ENCODE data around the gene MZB1. TPM values are rescaled to one million over a fixed set of nuclear protein-coding genes. Genes with fewer than 3 reads are reported as not detected.

Gene MZB1
- total RNA-seq, 1 donor from 2014 or later = 0.38 TPM

DNA sequence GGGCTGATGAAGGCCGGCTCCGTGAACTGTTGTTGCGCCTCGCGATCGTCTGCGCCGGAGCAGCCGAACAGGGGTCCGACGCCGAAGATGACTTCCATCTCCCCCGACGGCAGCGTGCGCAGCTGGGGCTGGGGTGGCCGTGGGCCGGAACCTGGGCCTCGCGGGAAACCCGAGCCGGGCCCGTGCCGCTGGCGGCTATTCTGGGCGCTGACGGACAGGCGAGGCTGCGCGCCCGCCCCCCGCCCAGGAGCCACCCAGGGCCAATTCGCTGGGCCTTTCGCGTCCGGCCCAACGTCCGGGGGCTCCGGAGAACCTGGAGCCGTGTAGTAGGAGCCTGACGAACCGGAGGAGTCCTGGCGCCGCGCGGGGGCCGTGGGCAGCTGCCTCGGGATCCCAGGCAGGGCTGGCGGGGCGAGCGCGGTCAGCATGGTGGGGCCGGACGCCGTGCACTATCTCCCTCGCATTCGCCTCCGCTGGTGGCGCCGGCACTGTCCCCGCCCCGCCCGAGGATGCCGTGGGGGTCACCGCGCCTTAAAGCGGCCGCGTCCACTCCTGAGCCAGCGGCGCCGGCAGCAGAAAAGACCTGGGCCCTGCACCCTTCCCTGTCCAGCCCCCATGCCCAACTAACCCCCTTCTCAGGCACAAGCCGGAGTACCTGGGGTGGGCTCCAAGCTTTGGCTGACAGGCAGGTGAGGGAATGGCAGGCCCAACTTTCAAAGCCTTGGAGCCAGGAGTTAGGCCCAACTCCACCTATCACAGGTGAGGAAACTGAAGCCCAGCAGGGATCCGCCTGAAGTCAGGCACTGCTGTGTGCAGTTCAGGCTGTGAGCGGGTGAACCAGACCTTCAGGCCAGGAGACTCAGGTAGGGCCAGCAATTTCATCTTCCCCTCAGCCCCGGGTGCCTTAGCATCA, 5.2 kb upstream of the MZB1 start, which contains the start of gene PROB1:
Gene PROB1 (minus strand): TSS at position 451 of the 913 bp plus-strand sequence. CDS start 23 bp downstream, at position 428.
- H3K4me1 Mint-ChIP-seq (ENCODE audit: unreplicated experiment) = peaks cover 35% of the 10 kb centered on the region
- peaks cover 15% of the 10 kb centered on the region for H3K27me3 Mint-ChIP-seq (ENCODE audit: unreplicated experiment)
- H3K4me3 Mint-ChIP-seq (ENCODE audit: unreplicated experiment) = peak within 1 kb of the TSS; percentile 87
- peak; percentile 39 for DNase-seq (ENCODE audit: low spot score)
- TF ChIP-seq, protein P1, sequence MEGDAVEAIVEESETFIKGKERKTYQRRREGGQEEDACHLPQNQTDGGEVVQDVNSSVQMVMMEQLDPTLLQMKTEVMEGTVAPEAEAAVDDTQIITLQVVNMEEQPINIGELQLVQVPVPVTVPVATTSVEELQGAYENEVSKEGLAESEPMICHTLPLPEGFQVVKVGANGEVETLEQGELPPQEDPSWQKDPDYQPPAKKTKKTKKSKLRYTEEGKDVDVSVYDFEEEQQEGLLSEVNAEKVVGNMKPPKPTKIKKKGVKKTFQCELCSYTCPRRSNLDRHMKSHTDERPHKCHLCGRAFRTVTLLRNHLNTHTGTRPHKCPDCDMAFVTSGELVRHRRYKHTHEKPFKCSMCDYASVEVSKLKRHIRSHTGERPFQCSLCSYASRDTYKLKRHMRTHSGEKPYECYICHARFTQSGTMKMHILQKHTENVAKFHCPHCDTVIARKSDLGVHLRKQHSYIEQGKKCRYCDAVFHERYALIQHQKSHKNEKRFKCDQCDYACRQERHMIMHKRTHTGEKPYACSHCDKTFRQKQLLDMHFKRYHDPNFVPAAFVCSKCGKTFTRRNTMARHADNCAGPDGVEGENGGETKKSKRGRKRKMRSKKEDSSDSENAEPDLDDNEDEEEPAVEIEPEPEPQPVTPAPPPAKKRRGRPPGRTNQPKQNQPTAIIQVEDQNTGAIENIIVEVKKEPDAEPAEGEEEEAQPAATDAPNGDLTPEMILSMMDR (IDR thresholded peaks at IDR 0.05; ENCODE audit: unreplicated experiment) = no peak
- no peaks in the 10 kb centered on the region for H3K9me3 Mint-ChIP-seq (ENCODE audit: unreplicated experiment)
- H3K27ac Mint-ChIP-seq (ENCODE audit: unreplicated experiment) = no peak within 1 kb of the TSS
- peaks cover 9% of the 10 kb centered on the region for H3K36me3 Mint-ChIP-seq (ENCODE audit: low read depth, unreplicated experiment)

DNA sequence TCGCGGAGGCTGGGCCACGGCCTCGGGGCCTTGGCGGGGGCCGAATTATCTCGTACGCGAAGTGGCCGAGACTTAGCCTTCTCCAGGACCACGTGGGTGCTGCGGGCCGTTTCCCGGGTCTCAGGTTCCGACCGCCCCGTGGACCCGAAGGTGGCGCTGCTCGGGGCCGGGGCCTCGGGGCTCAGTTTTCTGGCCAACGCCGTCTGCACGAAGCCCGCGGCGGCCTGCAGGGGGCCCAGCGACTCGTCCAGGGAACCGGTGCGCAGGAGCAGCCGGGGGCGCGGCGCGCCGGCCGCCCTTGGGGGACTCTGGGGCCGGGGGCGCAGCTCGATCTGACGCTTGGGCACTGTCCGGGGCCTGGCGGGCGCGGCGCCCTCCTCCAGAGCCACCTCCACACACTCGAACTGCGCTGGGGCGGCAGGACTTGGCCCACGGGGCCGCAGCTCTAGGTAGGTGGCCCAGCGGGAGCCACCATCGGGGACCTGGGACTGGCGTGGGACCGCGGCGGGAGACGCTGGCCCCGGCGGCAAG, 4.5 kb upstream of the MZB1 start:
- H3K4me3 Mint-ChIP-seq (ENCODE audit: unreplicated experiment) = no peak overlapping the region
- H3K27me3 Mint-ChIP-seq (ENCODE audit: unreplicated experiment) = peaks cover 16% of the 10 kb centered on the region
- no peaks in the 10 kb centered on the region for H3K9me3 Mint-ChIP-seq (ENCODE audit: unreplicated experiment)
- TF ChIP-seq, protein P1 (IDR thresholded peaks at IDR 0.05; ENCODE audit: unreplicated experiment) = peak; percentile 65
- peak; percentile 77 for DNase-seq (ENCODE audit: low spot score)
- H3K27ac Mint-ChIP-seq (ENCODE audit: unreplicated experiment) = no peak overlapping the region
- peaks cover 5% of the 10 kb centered on the region for H3K36me3 Mint-ChIP-seq (ENCODE audit: low read depth, unreplicated experiment)
- H3K4me1 Mint-ChIP-seq (ENCODE audit: unreplicated experiment) = peaks cover 35% of the 10 kb centered on the region

DNA sequence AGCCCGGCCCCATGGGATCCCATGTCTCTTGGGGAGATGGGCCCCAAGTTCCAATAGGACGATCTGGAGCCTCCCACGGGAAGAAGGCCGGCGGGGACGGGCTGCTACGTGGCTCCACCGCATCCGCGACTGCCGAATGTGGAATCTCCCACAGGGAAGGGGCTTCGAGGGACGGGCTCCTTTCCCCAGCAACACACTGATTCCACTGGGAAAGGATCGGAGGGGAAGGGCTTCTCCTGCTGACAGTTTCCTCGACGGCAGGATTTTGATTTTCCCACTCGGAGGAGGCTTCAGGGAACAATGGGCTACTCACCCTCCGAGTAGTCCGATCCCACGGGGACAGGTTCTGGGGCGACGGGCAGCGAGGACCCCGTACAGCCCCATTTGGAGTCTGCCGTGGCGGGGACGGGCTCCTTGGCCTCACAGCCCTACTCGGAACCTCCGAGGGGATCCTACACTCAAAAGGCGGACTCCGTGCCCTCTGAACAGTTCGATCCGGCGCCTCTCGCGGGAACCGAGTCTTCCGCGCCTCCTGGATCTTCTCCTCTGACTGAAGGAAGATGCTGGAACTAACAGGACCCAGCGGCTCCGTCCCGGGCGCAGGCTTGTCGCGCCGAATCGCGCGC, 3.9 kb upstream of the MZB1 start:
- H3K9me3 Mint-ChIP-seq (ENCODE audit: unreplicated experiment) = no peaks in the 10 kb centered on the region
- TF ChIP-seq, protein P1 (IDR thresholded peaks at IDR 0.05; ENCODE audit: unreplicated experiment) = no peak
- H3K4me3 Mint-ChIP-seq (ENCODE audit: unreplicated experiment) = peak overlapping the region; percentile 74
- H3K27ac Mint-ChIP-seq (ENCODE audit: unreplicated experiment) = no peak overlapping the region
- H3K27me3 Mint-ChIP-seq (ENCODE audit: unreplicated experiment) = peaks cover 16% of the 10 kb centered on the region
- H3K36me3 Mint-ChIP-seq (ENCODE audit: low read depth, unreplicated experiment) = peaks cover 3% of the 10 kb centered on the region
- DNase-seq (ENCODE audit: low spot score) = no peak
- peaks cover 35% of the 10 kb centered on the region for H3K4me1 Mint-ChIP-seq (ENCODE audit: unreplicated experiment)

DNA sequence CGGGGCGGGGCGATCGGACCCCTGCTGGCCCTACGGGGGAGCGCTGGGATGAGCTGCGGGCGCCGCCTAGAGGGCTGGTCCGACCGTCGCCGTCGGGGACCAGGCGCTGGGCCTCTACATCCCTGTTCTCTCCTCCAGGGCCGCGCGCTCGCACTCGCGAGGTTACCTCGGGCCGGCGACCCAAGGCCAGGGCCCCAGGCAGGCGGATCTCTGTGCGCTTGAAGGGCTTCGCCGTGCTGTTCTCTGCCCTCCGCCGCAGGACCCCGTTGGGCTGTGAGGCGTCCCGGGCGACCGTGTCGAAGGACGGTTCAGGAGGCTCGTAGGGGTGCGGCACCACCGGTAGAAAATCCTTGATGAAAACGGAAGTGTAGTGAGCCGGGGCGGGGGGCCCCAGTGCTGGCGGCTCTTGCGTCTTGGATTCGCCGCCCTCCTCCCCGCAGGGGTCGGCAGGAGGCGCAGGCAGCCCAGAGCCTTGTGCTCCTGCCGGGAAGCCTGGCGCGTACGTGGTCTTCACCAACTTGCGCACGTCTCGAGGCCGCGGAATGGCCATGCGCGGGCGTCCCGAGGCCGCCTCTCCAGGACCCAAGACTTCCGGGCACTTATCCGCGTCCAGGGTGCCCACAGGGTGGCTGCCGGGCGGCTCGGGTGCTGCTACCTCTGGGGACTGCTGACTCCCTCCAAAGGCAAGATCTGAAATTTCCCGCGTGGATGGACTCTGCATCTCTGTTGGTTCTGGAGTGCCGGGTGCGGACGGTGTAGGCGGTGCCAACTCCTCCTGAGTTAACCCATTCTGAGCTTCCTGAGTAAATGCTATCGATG, 3.2 kb upstream of the MZB1 start:
- H3K27ac Mint-ChIP-seq (ENCODE audit: unreplicated experiment) = no peak overlapping the region
- H3K27me3 Mint-ChIP-seq (ENCODE audit: unreplicated experiment) = peaks cover 16% of the 10 kb centered on the region
- H3K4me3 Mint-ChIP-seq (ENCODE audit: unreplicated experiment) = peak overlapping the region; percentile 74
- H3K4me1 Mint-ChIP-seq (ENCODE audit: unreplicated experiment) = peaks cover 41% of the 10 kb centered on the region
- no peaks in the 10 kb centered on the region for H3K9me3 Mint-ChIP-seq (ENCODE audit: unreplicated experiment)
- peaks cover 3% of the 10 kb centered on the region for H3K36me3 Mint-ChIP-seq (ENCODE audit: low read depth, unreplicated experiment)
- TF ChIP-seq, protein P1 (IDR thresholded peaks at IDR 0.05; ENCODE audit: unreplicated experiment) = peak; percentile 29
- peak; percentile 85 for DNase-seq (ENCODE audit: low spot score)
